Mesenteric fat pad (tissue), 1 donor: ENCODE measurements around the gene IFIT1. TPM values are rescaled to one million over a fixed set of nuclear protein-coding genes. Genes with fewer than 3 reads are reported as not detected.
"Not testable (repeated sequence)": the region's sequence is repeated elsewhere in the genome, so short reads cannot be mapped to it uniquely, and the experiment has no call there.

ENCODE experiments used
- DNase-seq: peaks from one replicate; pipeline ENCODE4 v3.0.0-alpha.2; 2020; ENCODE audit warnings: low spot score
- total RNA-seq: library from RNA; stranded (reverse); fragmentation: NEBNext Ultra II Directional; extraction: Animal tissue kit (Norgen Biotek cat#: 25700); gene quantifications from one replicate; pipeline ENCODE4 v1.2.1, GENCODE V29; 2021
- donor health status: DM: yes; HTN: yes; CAD: no.

IFIT1 gene
- total RNA-seq, 1 donor from 2014 or later, result 14.5 TPM

- no peak for DNase-seq
Observed at GRCh38 chr10:89395141-89395540, 2.7 kb downstream of the IFIT1 start.

GRCh38 chr10:89398003-89398749 is 5.8 kb downstream of the IFIT1 start:
- no peak for DNase-seq

- DNase-seq, result no peak
Observed at GRCh38 chr10:89399956-89400355, 7.5 kb downstream of the IFIT1 start.

GRCh38 chr10:89403043-89403442 is 10.6 kb downstream of the IFIT1 start:
- DNase-seq, result no peak

GRCh38 chr10:89404104-89405047 is 12.0 kb downstream of the IFIT1 start:
- DNase-seq, result no peak

- DNase-seq, result not testable (repeated sequence)
Observed at GRCh38 chr10:89406178-89406577, 13.8 kb downstream of the IFIT1 start.

GRCh38 chr10:89407792-89408191 is 15.4 kb downstream of the IFIT1 start:
- not testable (repeated sequence) for DNase-seq

GRCh38 chr10:89409282-89409681 is 16.9 kb downstream of the IFIT1 start:
- not testable (repeated sequence) for DNase-seq

- DNase-seq, result not testable (repeated sequence)
Observed at GRCh38 chr10:89410551-89410950, 18.1 kb downstream of the IFIT1 start.

- DNase-seq, result not testable (repeated sequence)
Observed at GRCh38 chr10:89411135-89411534, 18.7 kb downstream of the IFIT1 start.

GRCh38 chr10:89412276-89412675 is 19.9 kb downstream of the IFIT1 start:
- not testable (repeated sequence) for DNase-seq

GRCh38 chr10:89413398-89413912 is 21.0 kb downstream of the IFIT1 start:
- DNase-seq, result no peak

GRCh38 chr10:89414146-89414878 is 21.9 kb downstream of the IFIT1 start, which contains the start of gene IFIT5:
IFIT5 (plus strand) TSS chr10:89414568; CDS start chr10:89414799, 231 bp downstream.
- peak; percentile 93 for DNase-seq

- no peak for DNase-seq
Observed at GRCh38 chr10:89414879-89415821, 22.7 kb downstream of the IFIT1 start.

GRCh38 chr10:89416465-89416864 is 24.0 kb downstream of the IFIT1 start:
- DNase-seq, result no peak

GRCh38 chr10:89419548-89419947 is 27.1 kb downstream of the IFIT1 start:
- DNase-seq, result no peak

GRCh38 chr10:89421018-89421476 is 28.6 kb downstream of the IFIT1 start:
- DNase-seq, result no peak

GRCh38 chr10:89425000-89425399 is 32.6 kb downstream of the IFIT1 start:
- DNase-seq, result no peak

GRCh38 chr10:89426230-89426868 is 33.9 kb downstream of the IFIT1 start:
- DNase-seq, result no peak
